Neural progenitor cell (in vitro differentiated cells): ENCODE results near the gene CD200R1L. TPM values are rescaled to one million over a fixed set of nuclear protein-coding genes. Genes with fewer than 3 reads are reported as not detected.

Experiments
- DNase-seq: peaks from one replicate; pipeline ENCODE4 v3.0.0-alpha.2; 2016; ENCODE audit warnings: low spot score
- H2AFZ ChIP-seq: fragments of 200-600 bp; sonication (generic); replicated peaks from 2 replicates; pipeline ENCODE4 v1.6.1; 2016; ENCODE audit warnings: antibody characterized with exemption
- H3F3A ChIP-seq: fragments of 200-600 bp; sonication (generic); 2 replicates; pipeline ENCODE4 v1.6.1; 2016; ENCODE audit warnings: antibody characterized with exemption, low read depth
- H3K27ac ChIP-seq: fragments of 200-600 bp; sonication (generic); 2 replicates; pipeline ENCODE4 v1.5.1; 2016; ENCODE audit warnings: mild to moderate bottlenecking
- H3K27me3 ChIP-seq: fragments of 200-600 bp; sonication (generic); 2 replicates; pipeline ENCODE4 v1.6.1; 2016; ENCODE audit warnings: mild to moderate bottlenecking, moderate library complexity
- H3K36me3 ChIP-seq: fragments of 200-600 bp; sonication (generic); 2 replicates; pipeline ENCODE4 v1.5.1; 2016
- H3K4me1 ChIP-seq: fragments of 200-600 bp; sonication (generic); 2 replicates; pipeline ENCODE4 v1.6.1; 2016; ENCODE audit warnings: mixed run types
- H3K4me2 ChIP-seq: fragments of 200-600 bp; sonication (generic); 2 replicates; pipeline ENCODE4 v1.6.1; 2016
- H3K4me3 ChIP-seq: fragments of 200-600 bp; sonication (generic); 2 replicates; pipeline ENCODE4 v1.5.1; 2016
- H3K79me2 ChIP-seq: fragments of 200-600 bp; sonication (generic); 2 replicates; pipeline ENCODE4 v1.6.1; 2016; ENCODE audit warnings: low read depth
- H3K9ac ChIP-seq: fragments of 200-600 bp; sonication (generic); 2 replicates; pipeline ENCODE4 v1.6.1; 2016
- H3K9me3 ChIP-seq: fragments of 200-600 bp; sonication (generic); 2 replicates; pipeline ENCODE4 v1.5.1; 2016; ENCODE audit warnings: low read depth
- H4K20me1 ChIP-seq: fragments of 200-600 bp; sonication (generic); 2 replicates; pipeline ENCODE4 v1.6.1; 2016; ENCODE audit warnings: low read depth
- H3K27ac Mint-ChIP-seq: 3 replicates; pipeline ENCODE4 v1.8.0; 2021; ENCODE audit warnings: mixed read lengths
- H3K27me3 Mint-ChIP-seq: 2 replicates; pipeline ENCODE4 v1.8.0; 2022; ENCODE audit warnings: low read depth, mild to moderate bottlenecking, inconsistent platforms, moderate library complexity, mixed read lengths; ENCODE audit not compliant: insufficient read depth
- H3K36me3 Mint-ChIP-seq: 3 replicates; pipeline ENCODE4 v1.8.0; 2021; ENCODE audit warnings: mixed read lengths
- H3K4me1 Mint-ChIP-seq: 3 replicates; pipeline ENCODE4 v1.8.0; 2021; ENCODE audit warnings: mixed read lengths
- H3K4me3 Mint-ChIP-seq: 3 replicates; pipeline ENCODE4 v1.8.0; 2021; ENCODE audit warnings: mild to moderate bottlenecking, moderate library complexity, mixed read lengths
- H3K9me3 Mint-ChIP-seq: 3 replicates; pipeline ENCODE4 v1.8.0; 2020; ENCODE audit warnings: mixed read lengths
- EZH2 ChIP-seq: fragments of 200-600 bp; sonication (generic); IDR thresholded peaks from 2 replicates; pipeline ENCODE4 v1.6.1; 2017; ENCODE audit warnings: antibody characterized with exemption, mild to moderate bottlenecking, moderate library complexity
- EZH2phosphoT487 ChIP-seq: fragments of 200-600 bp; sonication (generic); IDR thresholded peaks from 2 replicates; pipeline ENCODE4 v1.6.1; 2017; ENCODE audit warnings: antibody characterized with exemption
- total RNA-seq: library from RNA; depleted of rRNA; stranded (reverse); fragments of >200 nt; gene quantifications from 2 replicates; pipeline ENCODE4 v1.2.3, GENCODE V29; 2015; ENCODE audit warnings: low replicate concordance
- TF ChIP-seq, protein P1 (sequence below): fragments of 200-600 bp; sonication (generic); IDR thresholded peaks from 2 replicates; pipeline ENCODE4 v1.5.1; 2017; ENCODE audit warnings: antibody characterized with exemption, mild to moderate bottlenecking

The CD200R1L gene
- total RNA-seq, 1 donor from 2014 or later = not detected

DNA sequence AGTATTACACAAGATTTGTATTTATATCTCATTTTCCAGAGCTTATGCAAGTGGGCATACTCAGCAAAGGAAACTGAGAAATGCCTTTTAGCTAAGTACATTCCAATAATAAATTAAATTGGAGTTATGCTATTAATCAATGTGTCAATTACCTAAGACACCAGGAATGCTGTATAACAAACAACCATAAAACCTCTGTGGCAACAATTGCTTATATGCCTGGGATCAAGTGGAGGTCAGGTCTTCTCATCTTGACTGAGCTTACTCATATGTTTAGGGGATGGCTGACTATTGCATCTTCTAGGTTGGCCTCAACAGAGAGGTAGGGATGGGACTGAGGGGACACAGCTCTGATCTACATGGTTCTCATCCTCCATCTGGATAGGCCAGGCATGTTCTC, 30.7 kb downstream of the CD200R1L start:
- no peak overlapping the region for H3K4me2 ChIP-seq
- H3K4me1 ChIP-seq = no peaks in the 10 kb centered on the region
- no peaks in the 10 kb centered on the region for H3K36me3 Mint-ChIP-seq
- H3K27me3 Mint-ChIP-seq = no peaks in the 10 kb centered on the region
- no peaks in the 10 kb centered on the region for H3K79me2 ChIP-seq
- TF ChIP-seq EZH2phosphoT487 (no peak), EZH2 (no peak)
- TF ChIP-seq, protein P1, sequence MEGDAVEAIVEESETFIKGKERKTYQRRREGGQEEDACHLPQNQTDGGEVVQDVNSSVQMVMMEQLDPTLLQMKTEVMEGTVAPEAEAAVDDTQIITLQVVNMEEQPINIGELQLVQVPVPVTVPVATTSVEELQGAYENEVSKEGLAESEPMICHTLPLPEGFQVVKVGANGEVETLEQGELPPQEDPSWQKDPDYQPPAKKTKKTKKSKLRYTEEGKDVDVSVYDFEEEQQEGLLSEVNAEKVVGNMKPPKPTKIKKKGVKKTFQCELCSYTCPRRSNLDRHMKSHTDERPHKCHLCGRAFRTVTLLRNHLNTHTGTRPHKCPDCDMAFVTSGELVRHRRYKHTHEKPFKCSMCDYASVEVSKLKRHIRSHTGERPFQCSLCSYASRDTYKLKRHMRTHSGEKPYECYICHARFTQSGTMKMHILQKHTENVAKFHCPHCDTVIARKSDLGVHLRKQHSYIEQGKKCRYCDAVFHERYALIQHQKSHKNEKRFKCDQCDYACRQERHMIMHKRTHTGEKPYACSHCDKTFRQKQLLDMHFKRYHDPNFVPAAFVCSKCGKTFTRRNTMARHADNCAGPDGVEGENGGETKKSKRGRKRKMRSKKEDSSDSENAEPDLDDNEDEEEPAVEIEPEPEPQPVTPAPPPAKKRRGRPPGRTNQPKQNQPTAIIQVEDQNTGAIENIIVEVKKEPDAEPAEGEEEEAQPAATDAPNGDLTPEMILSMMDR = no peak
- no peaks in the 10 kb centered on the region for H3K36me3 ChIP-seq
- H3K27ac ChIP-seq = no peak overlapping the region
- no peaks in the 10 kb centered on the region for H4K20me1 ChIP-seq
- H3K27ac Mint-ChIP-seq = no peak overlapping the region
- H3K9ac ChIP-seq = no peak overlapping the region
- no peak overlapping the region for H3K4me3 ChIP-seq
- no peak overlapping the region for H2AFZ ChIP-seq
- H3K27me3 ChIP-seq = no peaks in the 10 kb centered on the region
- no peak for DNase-seq
- no peaks in the 10 kb centered on the region for H3K9me3 Mint-ChIP-seq
- H3K9me3 ChIP-seq = no peaks in the 10 kb centered on the region
- no peaks in the 10 kb centered on the region for H3K4me1 Mint-ChIP-seq
- no peak overlapping the region for H3K4me3 Mint-ChIP-seq
- no peaks in the 10 kb centered on the region for H3F3A ChIP-seq

DNA sequence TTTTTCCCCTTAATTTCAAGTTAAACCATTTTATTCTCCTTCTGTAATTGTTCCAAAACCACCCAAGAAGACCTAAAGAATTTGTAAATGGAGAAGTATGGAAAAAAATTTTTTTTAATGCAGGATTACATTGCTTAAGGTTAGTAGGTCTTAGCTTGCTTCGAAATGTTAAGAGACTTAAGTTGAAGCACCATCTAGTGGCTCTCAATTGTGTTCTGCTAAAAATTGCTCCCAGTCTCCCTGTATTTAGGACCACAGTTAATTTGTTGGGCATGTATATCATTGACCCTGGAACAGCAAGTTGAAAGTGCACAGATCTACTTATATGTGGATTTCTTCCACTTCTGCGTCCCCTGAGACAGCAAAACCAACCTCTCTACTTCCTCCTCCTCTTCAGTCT, 32.4 kb downstream of the CD200R1L start:
- Histone ChIP-seq H3K4me3 (no peak overlapping the region), H3K27me3 (no peaks in the 10 kb centered on the region), H3K36me3 (no peaks in the 10 kb centered on the region), H3K4me2 (no peak overlapping the region), H3K79me2 (no peaks in the 10 kb centered on the region), H3K27ac (no peak overlapping the region), H3K9ac (no peak overlapping the region), H3F3A (no peaks in the 10 kb centered on the region), H4K20me1 (no peaks in the 10 kb centered on the region), H2AFZ (no peak overlapping the region), H3K9me3 (no peaks in the 10 kb centered on the region), H3K4me1 (no peaks in the 10 kb centered on the region)
- Mint-ChIP-seq H3K27me3 (no peaks in the 10 kb centered on the region), H3K36me3 (no peaks in the 10 kb centered on the region), H3K4me1 (no peaks in the 10 kb centered on the region), H3K27ac (no peak overlapping the region), H3K4me3 (no peak overlapping the region), H3K9me3 (no peaks in the 10 kb centered on the region)
- TF ChIP-seq, protein P1 = peak; percentile 44
- TF ChIP-seq EZH2 (no peak), EZH2phosphoT487 (no peak)
- DNase-seq = peak; percentile 34

DNA sequence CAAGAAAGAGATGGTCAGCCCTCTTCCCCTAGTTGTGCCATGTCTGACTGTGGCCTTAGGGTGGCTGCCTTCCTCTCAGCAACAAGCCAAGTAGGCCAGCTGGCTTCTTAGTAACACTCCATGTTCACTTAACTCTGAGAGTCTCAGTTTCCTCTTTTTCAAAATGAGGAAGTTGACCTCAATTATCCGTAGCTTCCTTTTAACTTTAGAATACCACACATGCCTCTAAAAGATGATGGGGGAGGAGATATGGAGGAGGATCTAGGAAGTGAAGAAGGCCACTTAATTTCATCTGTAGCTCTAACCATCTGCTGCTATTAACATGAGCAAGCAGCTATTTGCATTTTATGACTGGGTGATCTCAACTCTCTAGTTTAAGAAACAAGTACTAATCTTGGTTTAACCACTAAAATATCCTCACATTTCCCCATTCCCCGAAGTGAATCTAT, 32.9 kb downstream of the CD200R1L start:
- H3K27ac Mint-ChIP-seq = no peak overlapping the region
- H3K4me3 Mint-ChIP-seq = no peak overlapping the region
- H3K27me3 Mint-ChIP-seq = no peaks in the 10 kb centered on the region
- no peak overlapping the region for H3K27ac ChIP-seq
- H3F3A ChIP-seq = no peaks in the 10 kb centered on the region
- DNase-seq = no peak
- no peak overlapping the region for H3K4me3 ChIP-seq
- H3K9me3 Mint-ChIP-seq = no peaks in the 10 kb centered on the region
- no peaks in the 10 kb centered on the region for H3K9me3 ChIP-seq
- H3K79me2 ChIP-seq = no peaks in the 10 kb centered on the region
- no peaks in the 10 kb centered on the region for H3K4me1 ChIP-seq
- no peak overlapping the region for H3K9ac ChIP-seq
- TF ChIP-seq, protein P1 = no peak
- TF ChIP-seq EZH2phosphoT487 (no peak), EZH2 (no peak)
- H3K36me3 ChIP-seq = no peaks in the 10 kb centered on the region
- H3K4me2 ChIP-seq = no peak overlapping the region
- H4K20me1 ChIP-seq = no peaks in the 10 kb centered on the region
- H3K36me3 Mint-ChIP-seq = no peaks in the 10 kb centered on the region
- no peaks in the 10 kb centered on the region for H3K27me3 ChIP-seq
- no peak overlapping the region for H2AFZ ChIP-seq
- no peaks in the 10 kb centered on the region for H3K4me1 Mint-ChIP-seq

DNA sequence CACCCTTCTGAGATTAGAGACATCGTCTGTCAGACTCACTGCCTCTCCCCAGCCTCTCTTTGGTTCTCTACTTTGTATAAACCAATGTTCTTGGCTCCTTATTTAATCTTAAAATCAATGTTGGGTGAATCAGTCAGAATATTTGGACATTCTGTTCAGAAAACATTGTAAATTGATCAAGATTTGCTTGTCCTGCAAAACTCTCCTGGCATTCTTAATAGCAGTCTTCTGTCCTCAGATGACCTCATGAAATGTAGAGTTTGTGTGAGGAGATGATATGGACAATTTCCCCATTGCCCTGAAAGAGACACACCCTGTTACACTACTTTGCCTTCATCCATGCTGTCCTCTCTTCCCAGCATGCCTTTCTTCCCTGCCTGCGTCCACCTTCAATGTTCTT, 33.6 kb downstream of the CD200R1L start:
- Histone ChIP-seq H3K36me3 (no peaks in the 10 kb centered on the region), H3F3A (no peaks in the 10 kb centered on the region), H3K27ac (no peak overlapping the region), H3K79me2 (no peaks in the 10 kb centered on the region), H3K4me3 (no peak overlapping the region), H2AFZ (no peak overlapping the region), H3K9me3 (no peaks in the 10 kb centered on the region), H3K4me2 (no peak overlapping the region), H4K20me1 (no peaks in the 10 kb centered on the region), H3K9ac (no peak overlapping the region), H3K4me1 (no peaks in the 10 kb centered on the region), H3K27me3 (no peaks in the 10 kb centered on the region)
- DNase-seq = no peak
- Mint-ChIP-seq H3K36me3 (no peaks in the 10 kb centered on the region), H3K27me3 (no peaks in the 10 kb centered on the region), H3K4me3 (no peak overlapping the region), H3K9me3 (no peaks in the 10 kb centered on the region), H3K4me1 (no peaks in the 10 kb centered on the region), H3K27ac (no peak overlapping the region)
- TF ChIP-seq EZH2phosphoT487 (no peak), EZH2 (no peak)
